PFSK-1 (cell line): ENCODE results near the gene FUT8.

Experiments used
- FOXP2 ChIP-seq: optimal IDR thresholded peaks from 2 replicates; pipeline ENCODE3; 2011; ENCODE audit warnings: borderline replicate concordance, control low read depth, inconsistent platforms; ENCODE audit not compliant: insufficient read depth; ENCODE audit errors: extremely low read length, extremely low read depth
- POLR2AphosphoS5 ChIP-seq: IDR thresholded peaks from 2 replicates; pipeline ENCODE4 v1.6.1; 2012; ENCODE audit warnings: low read depth, mild to moderate bottlenecking, control low read depth, low read length, moderate library complexity
- REST ChIP-seq, 2 experiments: IDR thresholded peaks; 2 replicates each; pipeline versions ENCODE4 v1.6.1 to v1.8.0; 2011 to 2012; ENCODE audit warnings: low read depth in 2 of 2, low read length in 2 of 2, control low read depth in 1 of 2, inconsistent platforms in 1 of 2, mild to moderate bottlenecking in 1 of 2, moderate library complexity in 1 of 2; ENCODE audit not compliant: insufficient read depth in 1 of 2
- SIN3A ChIP-seq: IDR thresholded peaks from 2 replicates; pipeline ENCODE4 v1.6.1; 2012; ENCODE audit warnings: mild to moderate bottlenecking, low read length, moderate library complexity, borderline replicate concordance; ENCODE audit not compliant: insufficient read depth
- TAF1 ChIP-seq: IDR thresholded peaks from 2 replicates; pipeline ENCODE4 v1.6.1; 2012; ENCODE audit warnings: low read length, control low read depth, borderline replicate concordance; ENCODE audit not compliant: insufficient read depth

Gene FUT8

GRCh38 chr14:65751510-65751909, 339.0 kb downstream of the FUT8 start:
- TF ChIP-seq SIN3A (no peak), REST (IDR thresholded peaks at IDR 0.05; ENCODE audit: insufficient read depth in 1 of 2, low read depth in 2 of 2, low read length in 2 of 2) (no peak), POLR2AphosphoS5 (no peak), TAF1 (no peak), FOXP2 (no peak)

GRCh38 chr14:65753061-65753460, 340.5 kb downstream of the FUT8 start:
- TF ChIP-seq FOXP2: no peak
- no peak for TF ChIP-seq SIN3A
- TF ChIP-seq REST (IDR thresholded peaks at IDR 0.05; ENCODE audit: insufficient read depth in 1 of 2, low read depth in 2 of 2, low read length in 2 of 2): no peak
- TF ChIP-seq POLR2AphosphoS5: no peak

- TF ChIP-seq REST (IDR thresholded peaks at IDR 0.05; ENCODE audit: insufficient read depth in 1 of 2, low read depth in 2 of 2, low read length in 2 of 2): no peak
- TF ChIP-seq SIN3A: no peak
- TF ChIP-seq POLR2AphosphoS5: no peak
- TF ChIP-seq FOXP2: no peak
- no peak for TF ChIP-seq TAF1
Observed at GRCh38 chr14:65755331-65755730, 342.8 kb downstream of the FUT8 start.

- TF ChIP-seq SIN3A: no peak
- TF ChIP-seq TAF1: no peak
- TF ChIP-seq REST (IDR thresholded peaks at IDR 0.05; ENCODE audit: insufficient read depth in 1 of 2, low read depth in 2 of 2, low read length in 2 of 2): no peak
- TF ChIP-seq POLR2AphosphoS5: no peak
- no peak for TF ChIP-seq FOXP2
Observed at GRCh38 chr14:65756880-65757279, 344.4 kb downstream of the FUT8 start.

- TF ChIP-seq REST (IDR thresholded peaks at IDR 0.05; ENCODE audit: insufficient read depth in 1 of 2, low read depth in 2 of 2, low read length in 2 of 2) (no peak), SIN3A (no peak), FOXP2 (no peak), POLR2AphosphoS5 (no peak), TAF1 (no peak)
Observed at GRCh38 chr14:65769151-65769550, 356.6 kb downstream of the FUT8 start.
